GM18511 (cell line): ENCODE results near the gene SERP1.
A peak's percentile ranks its signal among the peaks of the same experiment; 100 is the strongest.

Source experiments
- ATAC-seq: cut with Tn5 transposase; IDR thresholded peaks from one replicate; pipeline ENCODE4 v1.9.1; 2021; ENCODE audit warnings: mild to moderate bottlenecking, moderate library complexity; ENCODE audit not compliant: unreplicated experiment

SERP1 gene

DNA sequence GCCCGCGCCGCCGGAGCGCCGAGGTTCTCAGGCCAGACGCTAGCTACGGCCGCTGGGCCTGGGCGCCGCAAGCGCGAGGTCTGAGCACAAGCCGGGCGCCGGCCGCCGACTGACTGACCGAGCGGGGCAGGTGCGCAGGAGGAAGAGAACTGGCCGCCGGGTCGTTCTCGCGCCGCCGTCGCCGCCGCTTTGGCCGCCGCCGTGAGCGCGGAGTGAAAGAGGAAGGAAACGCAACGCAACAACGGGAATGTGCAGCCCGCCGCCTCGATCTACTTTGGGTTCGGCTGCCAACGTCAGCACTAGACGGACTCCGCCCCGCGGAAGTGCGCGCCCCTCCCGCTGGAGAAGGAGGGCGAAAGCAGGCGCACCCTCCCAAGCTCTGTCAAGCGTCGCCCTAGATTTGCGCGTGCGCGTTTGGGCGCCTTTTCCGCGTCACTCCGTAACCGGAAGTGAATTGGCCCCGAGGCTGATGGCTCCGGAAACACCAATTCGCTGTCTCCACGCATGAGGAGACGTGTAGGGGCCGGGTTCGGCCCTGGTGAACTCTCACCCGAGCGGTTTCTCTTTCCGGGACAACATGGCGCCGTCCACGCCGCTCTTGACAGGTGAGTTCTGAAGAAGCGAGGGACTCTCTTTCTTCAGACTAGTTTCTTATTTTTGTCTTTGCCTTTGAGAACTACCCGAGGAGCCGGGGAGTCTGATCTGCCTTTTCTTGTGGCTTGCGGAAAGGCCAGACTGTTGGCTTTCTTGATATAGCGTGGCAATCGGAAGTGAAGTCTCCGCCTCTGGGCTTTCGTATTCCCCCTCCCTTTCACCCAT lies at the start of gene SERP1, which contains the start of gene EIF2A:
Gene SERP1 (minus strand): TSS at position 271 of the 819 bp plus-strand sequence. CDS start 361 bp downstream, outside the sequence.
Gene EIF2A (plus strand): TSS at position 562 of the 819 bp plus-strand sequence. CDS start 16 bp downstream, at position 578.
- ATAC-seq, result peak; percentile 92

DNA sequence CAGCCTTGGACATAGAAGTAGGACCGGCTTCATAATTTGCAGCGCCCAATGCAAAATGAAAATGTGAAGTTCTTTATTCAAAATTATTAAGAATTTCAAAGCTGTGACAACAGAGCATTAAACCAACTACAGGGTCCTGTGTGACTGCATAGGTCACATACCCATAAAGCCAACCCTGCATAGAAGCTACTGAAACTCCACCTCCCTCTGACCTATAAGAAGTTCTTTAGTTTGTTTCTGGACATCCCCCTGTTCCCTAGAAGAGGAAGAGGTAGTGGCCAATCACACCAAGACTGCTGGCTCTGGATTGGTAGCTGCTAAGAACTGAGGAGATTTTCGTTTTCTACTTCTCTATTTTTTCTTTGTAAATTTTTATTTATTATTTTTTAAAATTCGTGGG lies 47.9 kb upstream of the SERP1 start:
- ATAC-seq, result no peak

DNA sequence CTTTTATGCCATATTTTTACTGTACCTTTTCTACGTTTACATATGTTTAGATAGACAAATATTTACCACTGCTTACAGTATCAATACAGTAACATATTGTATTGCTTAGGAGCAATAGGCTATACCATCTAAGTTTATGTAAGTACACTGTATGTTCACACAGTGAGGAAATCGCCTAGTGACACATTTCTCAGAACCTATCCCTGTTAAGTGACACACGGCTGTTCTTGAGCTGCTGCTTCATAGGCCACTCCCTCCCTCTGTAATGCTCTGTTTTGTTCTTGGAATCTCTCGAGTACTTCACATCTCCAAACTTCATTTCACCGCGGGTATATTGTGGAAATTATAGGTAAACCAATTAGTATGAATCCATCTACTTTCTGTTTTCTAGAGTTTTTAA lies 43.5 kb upstream of the SERP1 start:
- ATAC-seq, result no peak

DNA sequence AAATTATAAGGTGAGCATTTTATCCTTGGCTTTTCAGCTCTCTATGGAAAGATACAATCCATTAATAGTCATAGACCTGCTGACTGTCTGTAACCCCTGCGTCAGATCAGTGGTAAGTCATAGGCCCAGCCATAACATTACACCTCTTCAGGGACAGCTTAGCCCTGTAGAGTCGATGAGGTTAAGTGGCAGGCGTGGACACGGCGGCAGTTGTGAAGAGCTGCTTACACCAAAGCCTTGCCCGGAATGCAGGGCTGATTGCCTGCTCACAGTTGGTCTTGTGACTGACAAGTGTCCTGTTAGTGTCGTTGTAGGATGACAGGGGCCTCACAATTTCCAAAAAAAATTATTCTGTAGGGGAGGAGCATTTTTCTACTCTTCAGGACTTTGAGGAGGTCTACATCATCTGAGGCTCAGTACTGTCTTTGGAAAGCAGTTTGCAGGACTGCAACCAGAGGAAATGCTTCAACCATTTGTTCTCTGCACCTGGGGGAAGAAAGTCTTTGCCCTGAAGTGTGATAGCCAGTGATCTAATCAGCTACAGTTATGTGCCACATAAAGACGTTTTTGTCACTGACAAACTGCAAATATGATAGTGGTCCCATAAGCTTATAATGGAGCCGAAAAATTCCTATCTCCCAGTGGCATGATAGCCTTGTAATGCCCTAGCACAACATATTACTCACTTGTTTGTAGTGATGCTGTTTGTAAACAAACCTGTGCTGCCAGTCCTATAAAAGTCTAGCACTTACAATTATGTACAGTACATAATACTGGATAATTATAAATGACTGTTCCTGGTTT lies 41.9 kb upstream of the SERP1 start:
- no peak for ATAC-seq

DNA sequence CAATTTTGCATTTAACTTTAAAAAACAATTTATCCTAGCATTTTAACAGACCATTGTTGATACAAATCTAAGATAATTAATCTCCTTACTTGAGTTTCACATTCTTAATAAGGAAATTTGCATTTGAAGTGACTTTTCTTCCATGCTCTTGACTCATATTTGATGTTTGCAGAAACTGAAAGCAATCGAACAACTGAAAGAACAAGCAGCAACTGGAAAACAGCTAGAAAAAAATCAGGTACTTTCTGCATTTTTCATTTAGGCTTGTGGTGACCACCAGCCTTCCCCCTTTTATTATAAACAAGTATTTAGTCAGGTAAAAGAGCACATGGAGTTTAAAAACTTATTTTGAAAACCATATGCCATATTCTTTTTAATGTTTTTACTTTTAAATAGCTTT lies 36.7 kb upstream of the SERP1 start:
- ATAC-seq, result peak; percentile 77

DNA sequence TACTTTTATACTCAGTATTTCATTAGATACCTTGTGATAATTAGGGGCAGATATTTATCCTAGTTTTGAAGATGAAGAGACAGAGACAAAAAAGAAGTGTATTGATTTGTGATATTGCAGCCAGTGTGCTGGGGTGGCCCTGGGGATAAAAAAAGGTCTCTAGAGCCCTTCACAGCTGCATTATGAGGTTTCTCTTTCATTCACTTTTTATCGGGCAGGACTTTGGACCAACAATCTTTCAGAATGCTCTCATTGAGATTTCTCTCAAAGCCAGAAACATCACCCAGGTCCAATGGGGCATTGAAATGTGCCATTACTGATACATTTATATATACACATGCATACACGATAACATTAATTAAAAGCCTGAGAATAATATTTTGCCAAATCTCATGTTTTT lies 36.3 kb upstream of the SERP1 start:
- ATAC-seq, result peak; percentile 78

DNA sequence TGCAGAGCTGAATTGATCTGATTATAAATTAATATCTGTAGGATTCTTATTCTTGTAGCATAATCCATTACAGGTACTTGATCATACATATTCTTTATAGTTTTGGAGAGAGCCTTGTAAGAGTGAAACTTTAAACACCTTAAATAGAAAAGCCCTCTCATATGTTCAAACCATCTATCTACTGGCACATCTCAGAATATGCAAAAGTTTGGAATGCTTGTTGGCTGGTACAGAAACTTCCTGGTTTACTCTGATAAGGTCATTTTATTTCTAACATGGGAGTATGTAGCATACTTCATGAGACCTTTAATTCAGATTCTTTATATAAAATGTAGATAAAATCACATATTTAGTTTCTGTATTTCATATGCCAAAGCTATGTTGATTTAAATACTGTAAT lies 34.9 kb upstream of the SERP1 start:
- ATAC-seq, result no peak

DNA sequence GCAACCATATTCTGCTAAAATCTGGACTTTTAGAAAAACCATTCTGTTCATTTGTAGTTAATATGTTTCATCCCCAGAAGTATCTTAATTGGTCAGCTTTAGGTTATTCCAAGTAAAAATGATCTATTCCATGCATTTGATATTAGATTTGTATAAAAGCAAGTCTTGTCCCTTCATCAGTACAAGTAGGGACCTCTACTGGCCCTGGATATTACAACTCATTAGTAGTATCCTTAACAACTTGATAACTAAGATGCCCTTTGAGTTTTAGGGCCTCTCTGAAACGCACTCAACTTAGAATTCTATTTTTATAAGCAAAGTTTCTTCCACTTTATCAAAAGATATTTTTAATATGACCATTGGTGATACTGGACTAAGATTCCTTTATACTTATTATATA lies 31.6 kb upstream of the SERP1 start:
- ATAC-seq, result no peak

DNA sequence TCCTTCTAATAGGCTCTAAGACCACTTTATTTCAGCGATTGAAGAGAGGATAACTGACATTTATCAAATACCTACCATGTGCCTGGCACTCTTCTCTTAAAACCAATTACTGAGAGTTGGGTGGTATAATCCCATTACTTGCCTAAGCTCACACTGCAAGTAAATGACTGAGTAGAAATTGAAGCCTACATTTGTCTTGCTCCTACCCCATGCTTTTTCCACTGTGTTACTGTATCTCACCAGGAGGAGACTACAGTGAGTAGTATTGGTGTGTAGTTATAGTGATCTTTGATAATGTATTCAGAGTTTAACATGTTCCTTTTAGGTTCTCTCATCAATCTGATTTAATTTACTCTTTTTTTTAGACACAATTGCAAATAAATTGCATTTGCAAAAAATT lies 21.0 kb upstream of the SERP1 start:
- ATAC-seq, result no peak

DNA sequence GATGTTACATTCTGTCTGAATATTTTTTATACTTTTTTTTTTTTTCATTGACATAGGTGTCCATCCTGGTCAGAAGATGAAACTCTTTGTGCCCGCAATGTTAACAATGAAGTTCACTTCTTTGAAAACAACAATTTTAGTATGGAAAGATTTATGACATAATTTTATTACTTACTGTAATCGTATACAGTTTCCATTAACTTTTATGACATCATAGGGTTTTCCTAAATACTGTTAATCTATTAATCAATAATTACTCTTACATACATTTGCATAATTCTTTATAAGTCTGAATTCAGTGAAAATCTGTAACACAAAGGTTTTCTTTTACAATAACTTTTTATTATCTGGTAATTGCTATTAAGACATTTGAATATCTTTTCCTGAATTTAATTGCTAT lies 17.9 kb upstream of the SERP1 start:
- ATAC-seq, result no peak

DNA sequence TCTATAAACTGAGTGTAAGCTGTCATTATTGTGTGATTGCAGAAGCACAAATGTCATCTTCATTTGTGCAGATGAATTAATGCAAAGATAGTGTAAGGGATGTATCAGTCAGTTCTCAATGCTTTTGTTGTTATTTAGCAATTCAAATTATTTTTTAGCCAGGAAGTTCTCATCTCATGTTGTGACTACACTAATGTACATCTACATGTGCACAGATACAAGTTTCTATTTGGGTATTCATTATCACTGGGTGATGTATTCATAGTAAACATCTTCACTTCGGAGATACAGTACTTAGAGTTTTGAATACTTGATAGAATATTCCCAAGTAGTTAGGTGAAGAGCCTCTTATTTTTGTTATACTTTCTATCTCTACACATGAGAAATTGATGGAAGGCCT lies 11.4 kb upstream of the SERP1 start:
- ATAC-seq, result no peak

DNA sequence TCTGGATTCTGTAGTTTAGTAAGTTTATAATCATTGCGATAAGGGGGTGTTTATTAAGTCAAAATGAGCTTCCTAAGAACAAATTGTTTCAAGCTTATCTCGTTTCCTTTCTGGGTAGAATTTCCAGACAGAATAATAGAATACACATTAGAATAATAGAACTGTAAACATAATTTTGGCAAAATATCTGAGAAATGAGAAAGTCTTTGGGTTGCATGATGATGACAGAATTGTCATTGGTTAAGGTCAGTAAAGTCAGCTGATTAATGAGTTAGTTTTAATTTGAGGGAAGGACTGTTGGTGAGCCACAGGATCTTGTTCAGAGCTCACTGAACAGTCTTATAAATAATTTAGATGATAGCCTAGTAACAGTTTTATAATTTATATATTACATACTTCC lies 10.5 kb upstream of the SERP1 start:
- no peak for ATAC-seq

DNA sequence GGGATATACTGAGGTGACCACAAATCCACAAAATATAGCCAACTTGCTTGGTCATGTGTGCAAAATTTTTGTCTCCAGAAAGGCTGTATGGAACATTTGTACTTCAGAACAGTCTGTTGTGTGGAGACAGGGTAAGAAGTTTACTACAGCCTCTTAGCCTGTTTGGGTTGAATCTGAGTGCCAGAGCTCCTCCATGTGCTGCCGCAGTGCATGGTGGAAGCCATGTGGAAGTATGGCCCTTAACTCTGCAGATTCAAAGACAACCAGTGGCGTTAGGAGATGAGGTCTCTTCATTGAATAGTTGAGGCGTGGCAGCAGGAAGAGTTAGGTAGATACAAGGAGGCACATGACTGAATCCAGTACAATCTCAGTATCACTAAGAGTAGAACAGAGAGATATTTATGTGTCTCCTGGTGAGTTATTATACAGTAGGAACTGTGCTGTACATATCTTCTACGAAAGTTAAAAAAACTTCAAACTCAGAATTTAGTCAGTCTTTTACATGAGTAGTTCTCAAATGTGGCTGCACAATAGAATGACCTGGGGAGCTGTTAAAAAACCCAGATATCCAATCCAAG lies 9.7 kb upstream of the SERP1 start:
- no peak for ATAC-seq

DNA sequence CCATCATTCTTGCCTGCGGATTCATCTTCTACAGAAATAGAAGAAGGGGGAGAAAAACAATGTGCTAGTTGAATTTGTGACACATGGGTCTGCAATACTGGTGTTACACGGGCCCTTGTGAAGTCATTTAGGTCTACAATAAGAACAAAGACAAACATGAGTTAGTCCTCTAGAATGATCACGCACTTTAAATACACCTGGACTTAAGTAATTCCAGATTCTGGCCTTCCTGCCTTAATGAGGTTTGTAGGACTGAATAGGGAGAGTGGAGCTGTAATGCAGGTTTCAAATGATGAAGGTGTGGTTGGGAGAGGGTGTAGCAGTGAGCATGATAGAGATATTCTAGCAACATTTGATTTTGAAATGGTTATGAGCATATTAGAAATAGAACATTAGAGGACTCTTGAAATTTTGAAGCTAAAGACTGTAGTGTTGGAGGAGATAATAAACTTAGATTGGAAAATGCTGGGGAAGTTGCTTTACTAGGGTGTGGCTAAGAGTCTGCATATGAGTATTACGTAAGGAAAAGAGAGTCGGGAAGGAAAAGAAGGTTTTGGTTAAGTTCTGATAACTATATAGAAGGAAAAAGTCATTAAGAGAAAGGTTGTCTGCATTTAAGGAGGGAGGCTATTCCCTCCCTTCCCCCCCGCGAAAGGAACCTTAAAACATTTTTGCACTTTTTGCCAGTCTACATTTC lies 897 bp upstream of the SERP1 start:
- no peak for ATAC-seq

DNA sequence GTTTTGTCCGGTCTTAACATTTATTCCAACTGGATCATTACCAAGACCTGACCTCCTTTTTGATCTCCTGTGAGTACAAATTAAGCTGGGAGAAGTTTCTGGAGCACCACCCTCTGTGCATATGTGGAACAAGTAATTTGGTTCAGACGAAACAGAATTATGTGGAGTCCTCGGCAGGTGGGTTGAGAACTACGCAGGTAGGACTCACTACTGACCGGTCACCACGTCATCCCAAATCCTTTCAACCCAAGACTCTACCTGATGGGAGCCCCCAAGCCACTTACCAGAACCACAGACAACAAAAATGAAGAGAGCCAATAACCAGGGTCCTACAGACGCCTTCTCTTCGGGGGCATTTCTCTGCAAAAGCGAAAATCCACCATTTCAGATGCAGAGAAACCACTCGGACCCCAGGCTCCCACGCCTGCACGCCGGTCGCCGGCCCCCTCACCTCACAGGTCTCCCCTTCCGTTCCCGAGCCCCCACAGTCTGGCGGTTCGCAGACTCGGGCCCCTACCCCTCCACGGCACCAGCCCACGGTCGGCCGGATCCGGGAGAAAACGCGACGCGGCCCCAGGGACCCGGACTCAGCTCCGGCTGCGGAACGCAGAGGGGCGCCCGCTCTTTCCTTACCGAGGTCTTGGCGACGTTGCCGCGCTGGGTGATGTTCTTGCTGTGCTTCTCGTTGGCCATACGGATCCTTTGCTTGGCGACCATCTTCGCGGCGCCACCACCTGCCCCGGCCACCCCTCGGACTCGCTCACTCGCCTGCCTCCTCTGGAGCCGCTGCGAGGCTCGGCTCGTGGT lies 674 bp downstream of the SERP1 start:
- ATAC-seq, result peak; percentile 23

DNA sequence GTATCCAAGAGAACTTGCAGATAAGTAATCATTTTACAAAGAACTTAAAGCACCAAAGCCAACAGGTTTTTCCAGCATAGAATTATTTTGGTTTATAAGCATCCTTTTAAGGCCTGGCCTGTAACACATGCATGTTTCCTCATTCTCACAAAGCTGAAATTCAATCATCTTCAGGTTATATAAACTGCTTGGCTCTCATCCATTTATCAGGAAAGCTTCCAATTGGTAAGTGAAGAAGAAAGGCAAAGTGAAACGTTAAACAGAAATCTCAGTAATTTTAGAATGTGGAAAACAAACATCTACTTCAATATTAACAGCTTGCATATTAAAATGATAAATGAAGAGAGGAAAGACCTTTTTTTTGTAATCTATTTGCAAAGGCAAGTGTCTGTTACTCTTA lies 1.6 kb downstream of the SERP1 start:
- no peak for ATAC-seq

DNA sequence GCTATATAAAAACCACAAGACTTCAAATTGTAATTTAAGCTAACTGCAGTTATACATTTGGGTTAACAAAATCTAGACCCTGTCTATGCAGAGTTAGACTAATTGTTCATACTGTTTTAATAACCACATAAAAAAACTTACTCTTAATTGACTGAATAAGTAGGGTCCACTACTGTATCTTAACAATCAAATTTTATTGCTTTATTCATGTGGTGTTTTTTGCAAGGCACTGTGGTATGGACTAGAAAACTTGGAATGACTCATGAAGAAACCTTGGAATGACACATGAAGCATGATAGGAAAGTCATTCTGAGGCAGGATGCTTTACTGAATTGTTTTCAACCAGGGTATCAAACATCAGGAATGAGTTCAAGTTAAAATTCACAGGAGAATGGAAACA lies 2.3 kb downstream of the SERP1 start:
- no peak for ATAC-seq

DNA sequence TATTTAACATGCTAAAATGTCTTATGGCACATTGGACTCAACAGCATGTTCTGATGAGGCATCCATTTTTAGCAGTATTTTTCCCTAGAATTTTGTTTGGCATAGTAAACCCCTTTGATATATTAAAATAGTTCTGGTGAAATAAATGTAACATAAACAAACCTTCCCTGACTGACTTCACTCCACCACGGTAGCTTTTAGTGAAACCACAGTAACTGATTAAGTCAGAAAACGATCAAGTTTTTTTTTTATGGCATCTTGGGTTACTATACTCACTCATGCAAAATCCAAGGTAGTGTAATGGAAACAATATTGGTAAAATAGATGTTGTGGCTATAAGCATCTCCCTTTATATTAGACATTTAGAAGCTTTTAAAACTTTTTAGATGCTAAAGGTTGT lies 2.8 kb downstream of the SERP1 start:
- no peak for ATAC-seq

DNA sequence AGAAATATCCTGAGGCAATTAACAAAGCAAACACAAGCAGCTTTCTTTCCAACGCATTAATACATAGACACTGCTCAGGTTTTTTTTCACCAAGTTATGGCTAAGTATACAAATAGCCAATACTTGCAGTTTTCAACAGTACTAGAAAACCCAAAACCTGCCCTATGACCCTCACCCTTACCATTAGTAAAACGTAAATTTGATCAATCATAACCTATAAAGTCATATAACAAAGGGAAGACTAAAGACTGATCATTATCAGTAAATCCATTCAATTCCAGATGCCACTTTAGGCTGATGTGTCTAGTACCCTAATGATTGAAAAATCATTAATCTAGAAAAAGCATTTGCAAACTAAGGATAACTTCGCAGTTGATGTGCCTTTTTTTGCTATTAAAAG lies 3.2 kb downstream of the SERP1 start:
- no peak for ATAC-seq

DNA sequence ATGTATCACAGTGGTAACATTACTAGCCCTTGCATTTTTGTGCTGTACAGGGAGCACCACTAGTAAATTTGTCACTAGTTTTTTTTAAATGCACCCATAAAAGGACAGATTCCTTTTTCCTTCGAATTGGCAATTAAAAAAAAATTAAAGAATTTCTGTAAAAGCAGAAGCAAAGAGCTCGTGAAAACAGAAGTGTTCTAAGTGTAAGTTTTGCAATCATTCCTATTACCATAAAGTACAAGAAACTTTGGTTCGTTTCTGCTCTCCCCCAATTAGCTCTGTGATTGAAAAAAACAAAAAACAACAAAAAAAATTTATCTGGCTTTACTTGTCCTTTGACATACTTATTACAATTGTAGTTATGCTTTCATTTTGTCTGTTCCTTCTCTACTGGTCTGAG lies 5.3 kb downstream of the SERP1 start:
- ATAC-seq, result no peak
